Measurements from ENCODE around the gene DNASE1L1. TPM values are rescaled to one million over a fixed set of nuclear protein-coding genes. Genes with fewer than 3 reads are reported as not detected.

Gene DNASE1L1
- total and polyA plus RNA-seq, 2 of the 13 experiments (the other 11 are each of a cell fraction or from before 2014, with no cell fraction given): 4.7 to 12.3 TPM

GRCh38 chrX:154378799-154379568 lies 30.1 kb downstream of the DNASE1L1 start, which contains the start of gene EMD (continued):
- no peak for TF ChIP-seq E2F2 (CRISPR knock-in tag; IDR thresholded peaks at IDR 0.05; ENCODE audit: borderline replicate concordance)
- no peak for TF ChIP-seq CCDC6 (CRISPR knock-in tag; IDR thresholded peaks at IDR 0.05)
- no peak for TF ChIP-seq ZBTB44 (CRISPR knock-in tag; IDR thresholded peaks at IDR 0.05)
- no peak for TF ChIP-seq GTF2F1 (IDR thresholded peaks at IDR 0.05; ENCODE audit: low read length)
- TF ChIP-seq ZNF44 (CRISPR knock-in tag; IDR thresholded peaks at IDR 0.05): no peak
- no peak for TF ChIP-seq FOXP1 (IDR thresholded peaks at IDR 0.05)
- no peak for TF ChIP-seq FOXP1 (CRISPR knock-in tag; IDR thresholded peaks at IDR 0.05)
- peak; percentile 59 for TF ChIP-seq THAP11 (CRISPR knock-in tag; IDR thresholded peaks at IDR 0.05)
- TF ChIP-seq HNF1A (IDR thresholded peaks at IDR 0.05; ENCODE audit: low read depth): no peak
- no peak; the same call in 1 of the 2 replicates for TF ChIP-seq HNF1A (CRISPR knock-in tag; IDR thresholded peaks at IDR 0.05; ENCODE audit: borderline replicate concordance)
- TF ChIP-seq ZNF10 (CRISPR knock-in tag; IDR thresholded peaks at IDR 0.05; ENCODE audit: borderline replicate concordance, low read depth): no peak
- TF ChIP-seq AKAP8 (CRISPR knock-in tag; IDR thresholded peaks at IDR 0.05): peak; percentile 85
- TF ChIP-seq SP1 (IDR thresholded peaks at IDR 0.05): peak; percentile 74; the same call in 1 of the 2 replicates
- peak; percentile 59 for TF ChIP-seq SP1 (CRISPR knock-in tag; IDR thresholded peaks at IDR 0.05)
- no peak for TF ChIP-seq AHR (CRISPR knock-in tag; IDR thresholded peaks at IDR 0.05)
- TF ChIP-seq PAWR (CRISPR knock-in tag; IDR thresholded peaks at IDR 0.05; ENCODE audit: borderline replicate concordance): no peak
- no peak for TF ChIP-seq CSRNP1 (CRISPR knock-in tag; IDR thresholded peaks at IDR 0.05)
- no peak for TF ChIP-seq ZNF580 (CRISPR knock-in tag; IDR thresholded peaks at IDR 0.05; ENCODE audit: borderline replicate concordance, low read depth)
- TF ChIP-seq ELK4 (CRISPR knock-in tag; IDR thresholded peaks at IDR 0.05; ENCODE audit: borderline replicate concordance): no peak
- no peak for TF ChIP-seq ZKSCAN8 (CRISPR knock-in tag; IDR thresholded peaks at IDR 0.05; ENCODE audit: borderline replicate concordance)
- no peak for TF ChIP-seq ZNF780A (CRISPR knock-in tag; IDR thresholded peaks at IDR 0.05)

Measured in HepG2 (cell line).